Bronchial epithelial cell (primary cell): ENCODE data around the gene STXBP2. TPM values are rescaled to one million over a fixed set of nuclear protein-coding genes. Genes with fewer than 3 reads are reported as not detected.
A peak's percentile ranks its signal among the peaks of the same experiment; 100 is the strongest.

ENCODE experiments used
- DNase-seq: peaks from one replicate; pipeline ENCODE4 v3.0.0-alpha.2; 2010; ENCODE audit warnings: low read depth
- FAIRE-seq: peaks from 2 replicates; lab custom pipeline; 2011; peaks lifted over from hg19 to GRCh38; lab: Jason Lieb, UNC
- H3K27me3 ChIP-seq: 2 replicates; pipeline ENCODE4 v1.5.1; 2011; ENCODE audit warnings: low read length; ENCODE audit not compliant: control insufficient read depth, insufficient read depth
- H3K36me3 ChIP-seq: 2 replicates; pipeline ENCODE4 v1.5.1; 2011; ENCODE audit warnings: low read length; ENCODE audit not compliant: control insufficient read depth, insufficient read depth
- H3K4me3 ChIP-seq: 2 replicates; pipeline ENCODE4 v1.5.1; 2011; ENCODE audit warnings: mild to moderate bottlenecking, low read depth, low read length, control low read depth
- CTCF ChIP-seq: IDR thresholded peaks from 2 replicates; pipeline ENCODE4 v1.5.1; 2011; ENCODE audit warnings: mild to moderate bottlenecking, moderate library complexity, low read length, control low read depth, inconsistent platforms; ENCODE audit not compliant: insufficient read depth, severe bottlenecking
- total RNA-seq: library from RNA; depleted of rRNA; stranded (reverse); fragments of >200 nt; gene quantifications from 2 replicates; pipeline ENCODE4 v1.2.1, GENCODE V29; 2014

The STXBP2 gene
- total RNA-seq, 1 donor from 2014 or later, result 47.9 TPM

GRCh38 chr19:7622933-7623685, 13.8 kb upstream of the STXBP2 start:
- H3K4me3 ChIP-seq, result no peak overlapping the region
- peak; percentile 95 for FAIRE-seq
- TF ChIP-seq CTCF, result no peak
- H3K36me3 ChIP-seq, result peaks cover 50% of the 10 kb centered on the region
- H3K27me3 ChIP-seq, result no peaks in the 10 kb centered on the region
- DNase-seq, result no peak

GRCh38 chr19:7623725-7624603, 12.9 kb upstream of the STXBP2 start:
- DNase-seq (no peak), FAIRE-seq (no peak)
- H3K36me3 ChIP-seq, result peaks cover 47% of the 10 kb centered on the region
- no peaks in the 10 kb centered on the region for H3K27me3 ChIP-seq
- no peak for TF ChIP-seq CTCF
- H3K4me3 ChIP-seq, result no peak overlapping the region

GRCh38 chr19:7624810-7625209, 12.1 kb upstream of the STXBP2 start:
- no peak overlapping the region for H3K4me3 ChIP-seq
- DNase-seq (no peak), FAIRE-seq (no peak)
- no peaks in the 10 kb centered on the region for H3K27me3 ChIP-seq
- H3K36me3 ChIP-seq, result peaks cover 45% of the 10 kb centered on the region
- TF ChIP-seq CTCF, result no peak

- DNase-seq (no peak), FAIRE-seq (no peak)
- Histone ChIP-seq H3K4me3 (no peak overlapping the region), H3K27me3 (no peaks in the 10 kb centered on the region), H3K36me3 (peaks cover 37% of the 10 kb centered on the region)
- no peak for TF ChIP-seq CTCF
Measured at GRCh38 chr19:7625763-7626372, 11.0 kb upstream of the STXBP2 start.

- H3K4me3 ChIP-seq, result no peak overlapping the region
- FAIRE-seq (no peak), DNase-seq (no peak)
- no peak for TF ChIP-seq CTCF
- H3K27me3 ChIP-seq, result no peaks in the 10 kb centered on the region
- peaks cover 28% of the 10 kb centered on the region for H3K36me3 ChIP-seq
Measured at GRCh38 chr19:7627166-7627565, 9.7 kb upstream of the STXBP2 start.
